HL-60 (cell line): Measurements from ENCODE around the gene ANKRD63.

ENCODE experiments used
- CTCF ChIP-seq: IDR thresholded peaks from one replicate; pipeline ENCODE4 v1.5.1; 2011; ENCODE audit warnings: low read length, control low read depth, inconsistent platforms; ENCODE audit not compliant: insufficient read depth
- GABPA ChIP-seq: IDR thresholded peaks from 2 replicates; pipeline ENCODE4 v1.6.1; 2012; ENCODE audit warnings: low read depth
- POLR2AphosphoS5 ChIP-seq: IDR thresholded peaks from 2 replicates; pipeline ENCODE4 v1.6.1; 2012; ENCODE audit warnings: low read depth
- TF ChIP-seq, protein P1 (sequence below): IDR thresholded peaks from 2 replicates; pipeline ENCODE4 v1.6.1; 2012; ENCODE audit warnings: low read depth; ENCODE audit not compliant: insufficient replicate concordance

DNA sequence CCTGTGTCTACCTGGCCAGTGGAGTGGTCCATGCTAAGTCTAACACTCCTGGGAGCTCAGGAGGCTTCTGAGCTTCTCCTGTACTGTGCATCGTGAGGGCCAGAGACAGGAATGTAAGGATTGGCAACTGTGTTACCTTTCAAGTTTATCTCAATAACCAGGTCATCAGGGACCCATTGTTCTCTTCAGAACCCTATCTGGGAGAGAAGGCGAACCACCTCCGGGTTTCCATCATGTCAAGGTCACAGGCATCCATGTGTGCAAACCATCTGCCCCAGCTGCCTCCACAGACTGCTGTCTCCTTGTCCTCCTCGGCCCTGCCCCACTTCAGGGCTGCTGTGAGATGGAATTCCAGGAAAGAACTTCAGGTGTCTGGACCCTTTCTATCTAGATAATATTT, 5.9 kb downstream of the ANKRD63 start:
- TF ChIP-seq CTCF: no peak
- no peak for TF ChIP-seq POLR2AphosphoS5
- TF ChIP-seq, protein P1, sequence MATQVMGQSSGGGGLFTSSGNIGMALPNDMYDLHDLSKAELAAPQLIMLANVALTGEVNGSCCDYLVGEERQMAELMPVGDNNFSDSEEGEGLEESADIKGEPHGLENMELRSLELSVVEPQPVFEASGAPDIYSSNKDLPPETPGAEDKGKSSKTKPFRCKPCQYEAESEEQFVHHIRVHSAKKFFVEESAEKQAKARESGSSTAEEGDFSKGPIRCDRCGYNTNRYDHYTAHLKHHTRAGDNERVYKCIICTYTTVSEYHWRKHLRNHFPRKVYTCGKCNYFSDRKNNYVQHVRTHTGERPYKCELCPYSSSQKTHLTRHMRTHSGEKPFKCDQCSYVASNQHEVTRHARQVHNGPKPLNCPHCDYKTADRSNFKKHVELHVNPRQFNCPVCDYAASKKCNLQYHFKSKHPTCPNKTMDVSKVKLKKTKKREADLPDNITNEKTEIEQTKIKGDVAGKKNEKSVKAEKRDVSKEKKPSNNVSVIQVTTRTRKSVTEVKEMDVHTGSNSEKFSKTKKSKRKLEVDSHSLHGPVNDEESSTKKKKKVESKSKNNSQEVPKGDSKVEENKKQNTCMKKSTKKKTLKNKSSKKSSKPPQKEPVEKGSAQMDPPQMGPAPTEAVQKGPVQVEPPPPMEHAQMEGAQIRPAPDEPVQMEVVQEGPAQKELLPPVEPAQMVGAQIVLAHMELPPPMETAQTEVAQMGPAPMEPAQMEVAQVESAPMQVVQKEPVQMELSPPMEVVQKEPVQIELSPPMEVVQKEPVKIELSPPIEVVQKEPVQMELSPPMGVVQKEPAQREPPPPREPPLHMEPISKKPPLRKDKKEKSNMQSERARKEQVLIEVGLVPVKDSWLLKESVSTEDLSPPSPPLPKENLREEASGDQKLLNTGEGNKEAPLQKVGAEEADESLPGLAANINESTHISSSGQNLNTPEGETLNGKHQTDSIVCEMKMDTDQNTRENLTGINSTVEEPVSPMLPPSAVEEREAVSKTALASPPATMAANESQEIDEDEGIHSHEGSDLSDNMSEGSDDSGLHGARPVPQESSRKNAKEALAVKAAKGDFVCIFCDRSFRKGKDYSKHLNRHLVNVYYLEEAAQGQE: no peak
- TF ChIP-seq GABPA: no peak
